Measurements from ENCODE around the gene CCDC187. TPM values are rescaled to one million over a fixed set of nuclear protein-coding genes. Genes with fewer than 3 reads are reported as not detected.

The CCDC187 gene
- total RNA-seq, 1 experiment from 2014 or later, result 0.11 TPM

- TF ChIP-seq CTCF (IDR thresholded peaks at IDR 0.05; ENCODE audit: insufficient read depth in 1 of 2, low read depth in 1 of 2, low read length in 1 of 2, severe bottlenecking in 1 of 2, unreplicated experiment in 1 of 2), result no peak
- Mint-ChIP-seq H3K27ac (ENCODE audit: unreplicated experiment) (no peak overlapping the region), H3K4me3 (ENCODE audit: unreplicated experiment) (no peak overlapping the region), H3K9me3 (ENCODE audit: unreplicated experiment) (peaks cover 11% of the 10 kb centered on the region), H3K4me1 (ENCODE audit: low read depth, unreplicated experiment) (no peaks in the 10 kb centered on the region), H3K36me3 (ENCODE audit: insufficient read depth, unreplicated experiment) (peaks cover 7% of the 10 kb centered on the region), H3K27me3 (ENCODE audit: insufficient read depth, unreplicated experiment) (peaks cover 4% of the 10 kb centered on the region)
- Histone ChIP-seq H3K4me3 (ENCODE audit: low read depth, low read length) (no peak overlapping the region), H3K27me3 (replicated peaks; ENCODE audit: control insufficient read depth, insufficient read depth, low read length) (no peaks in the 10 kb centered on the region), H3K36me3 (ENCODE audit: control insufficient read depth, insufficient read depth, low read length) (no peaks in the 10 kb centered on the region), H3K9me3 (no peaks in the 10 kb centered on the region), H3K4me1 (peaks cover 7% of the 10 kb centered on the region; the same call in 1 of the 2 replicates)
- ChIA-PET CTCF (no interaction called here), POLR2A (no interaction called here)
- BruUV-seq (replicated peaks), result no TSS peak
- intact Hi-C loops (cut with micrococcal nuclease; ENCODE audit: unreplicated experiment), result no loop called here
- no peak for DNase-seq
Measured at GRCh38 chr9:136265561-136266355, 38.1 kb downstream of the CCDC187 start.

- CTCF ChIA-PET, result no interaction called here
Measured at GRCh38 chr9:136264441-136265405, 39.2 kb downstream of the CCDC187 start.

More at GRCh38 chr9:136264441-136265405, 39.2 kb downstream of the CCDC187 start:
- no peak overlapping the region for H3K4me3 ChIP-seq (ENCODE audit: low read depth, low read length)
- no peak for TF ChIP-seq CTCF (IDR thresholded peaks at IDR 0.05; ENCODE audit: insufficient read depth in 1 of 2, low read depth in 1 of 2, low read length in 1 of 2, severe bottlenecking in 1 of 2, unreplicated experiment in 1 of 2)
- BruUV-seq (replicated peaks), result no TSS peak
- H3K4me1 ChIP-seq, result peaks cover 7% of the 10 kb centered on the region; the same call in 1 of the 2 replicates
- Mint-ChIP-seq H3K36me3 (ENCODE audit: insufficient read depth, unreplicated experiment) (peaks cover 7% of the 10 kb centered on the region), H3K4me3 (ENCODE audit: unreplicated experiment) (no peak overlapping the region), H3K4me1 (ENCODE audit: low read depth, unreplicated experiment) (no peaks in the 10 kb centered on the region), H3K27ac (ENCODE audit: unreplicated experiment) (no peak overlapping the region), H3K27me3 (ENCODE audit: insufficient read depth, unreplicated experiment) (peaks cover 1% of the 10 kb centered on the region), H3K9me3 (ENCODE audit: unreplicated experiment) (peaks cover 5% of the 10 kb centered on the region)
- POLR2A ChIA-PET, result no interaction called here
- H3K9me3 ChIP-seq, result no peaks in the 10 kb centered on the region
- intact Hi-C loops (cut with micrococcal nuclease; ENCODE audit: unreplicated experiment), result no loop called here
- DNase-seq, result no peak
- no peaks in the 10 kb centered on the region for H3K27me3 ChIP-seq (replicated peaks; ENCODE audit: control insufficient read depth, insufficient read depth, low read length)
- no peaks in the 10 kb centered on the region for H3K36me3 ChIP-seq (ENCODE audit: control insufficient read depth, insufficient read depth, low read length)
